ENCODE data around the gene TSC2.

TSC2 gene

DNA sequence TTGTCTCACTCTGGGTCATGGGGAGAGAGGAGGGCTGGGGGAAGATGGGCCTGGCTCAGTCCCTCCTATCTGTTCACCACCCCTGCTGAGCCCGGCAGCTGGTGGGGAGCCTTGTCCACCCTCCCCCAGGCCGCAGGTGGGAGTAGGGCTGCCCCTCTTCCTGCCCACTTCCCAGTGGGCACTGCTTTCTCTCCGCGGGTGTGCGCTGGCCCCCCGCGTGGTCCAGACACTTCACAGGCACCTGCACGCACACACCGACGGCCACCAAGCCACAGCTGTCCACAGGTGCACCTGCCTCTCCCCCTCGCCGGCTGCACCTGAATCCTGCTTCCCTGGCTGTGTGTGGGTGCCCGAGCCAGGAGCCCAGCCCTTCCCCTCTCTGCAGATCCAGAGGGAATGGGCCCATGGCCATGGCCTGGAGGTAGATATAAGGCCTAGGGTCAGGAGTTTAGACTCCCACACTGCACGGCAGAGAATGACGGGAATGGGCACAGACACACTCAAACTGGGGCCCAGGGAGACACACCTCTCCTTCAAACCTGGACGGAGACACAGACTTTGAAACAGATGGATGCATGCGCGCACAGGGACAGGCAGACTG is 19.1 kb upstream of the TSC2 start:
- Histone ChIP-seq H3K36me3 (replicated peaks; ENCODE audit: low read depth, low read length) (no peaks in the 10 kb centered on the region), H3K4me1 (ENCODE audit: low read length) (peaks cover 10% of the 10 kb centered on the region), H3K27ac (ENCODE audit: low read length) (no peak overlapping the region), H3K9me3 (ENCODE audit: insufficient read depth, low read length) (no peaks in the 10 kb centered on the region), H3K4me3 (ENCODE audit: low read length) (no peak overlapping the region), H3K27me3 (ENCODE audit: low read depth, low read length) (peaks cover 28% of the 10 kb centered on the region), H3K79me2 (ENCODE audit: low read length) (no peaks in the 10 kb centered on the region), H3K9ac (ENCODE audit: low read length) (no peak overlapping the region), H4K20me1 (ENCODE audit: insufficient read depth, low read length) (no peaks in the 10 kb centered on the region), H3K4me2 (ENCODE audit: low read length) (no peak overlapping the region), H2AFZ (ENCODE audit: low read depth, low read length) (no peak overlapping the region)
- no peak for TF ChIP-seq CTCF (IDR thresholded peaks at IDR 0.05; ENCODE audit: low read depth, low read length)

DNA sequence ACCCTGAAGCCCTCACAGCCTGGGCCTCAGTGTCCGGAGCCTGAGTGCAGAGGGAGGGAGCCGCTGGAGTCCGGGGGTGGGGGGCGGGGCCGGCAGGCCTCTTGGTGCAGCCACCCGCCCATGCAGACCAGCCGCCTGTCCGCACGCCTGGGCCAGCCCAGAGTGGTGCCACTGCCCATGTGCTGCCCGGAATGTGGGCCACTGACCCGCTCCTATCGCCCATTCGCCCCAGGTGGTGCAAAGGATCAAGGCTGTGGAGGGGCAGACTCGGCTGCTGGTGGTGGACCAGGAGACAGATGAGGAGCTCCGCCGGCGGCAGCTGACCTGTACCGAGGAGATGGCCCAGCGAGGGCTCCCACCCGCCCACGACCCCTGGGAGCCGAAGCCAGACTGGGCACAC is 18.4 kb upstream of the TSC2 start:
- Histone ChIP-seq H3K27ac (ENCODE audit: low read length) (no peak overlapping the region), H3K27me3 (ENCODE audit: low read depth, low read length) (peaks cover 28% of the 10 kb centered on the region), H3K4me1 (ENCODE audit: low read length) (peaks cover 9% of the 10 kb centered on the region), H3K79me2 (ENCODE audit: low read length) (no peaks in the 10 kb centered on the region), H3K4me3 (ENCODE audit: low read length) (no peak overlapping the region), H4K20me1 (ENCODE audit: insufficient read depth, low read length) (no peaks in the 10 kb centered on the region), H3K9ac (ENCODE audit: low read length) (no peak overlapping the region), H3K36me3 (replicated peaks; ENCODE audit: low read depth, low read length) (no peaks in the 10 kb centered on the region), H2AFZ (ENCODE audit: low read depth, low read length) (no peak overlapping the region), H3K4me2 (ENCODE audit: low read length) (no peak overlapping the region), H3K9me3 (ENCODE audit: insufficient read depth, low read length) (no peaks in the 10 kb centered on the region)
- TF ChIP-seq EZH2phosphoT487 (IDR thresholded peaks at IDR 0.05; ENCODE audit: low read depth): no peak
- TF ChIP-seq CTCF (IDR thresholded peaks at IDR 0.05; ENCODE audit: low read depth, low read length): no peak

GRCh38 chr16:2030036-2030435 is 17.7 kb upstream of the TSC2 start:
- Histone ChIP-seq H3K4me1 (ENCODE audit: low read length) (peaks cover 9% of the 10 kb centered on the region), H4K20me1 (ENCODE audit: insufficient read depth, low read length) (no peaks in the 10 kb centered on the region), H2AFZ (ENCODE audit: low read depth, low read length) (no peak overlapping the region), H3K9me3 (ENCODE audit: insufficient read depth, low read length) (no peaks in the 10 kb centered on the region), H3K79me2 (ENCODE audit: low read length) (no peaks in the 10 kb centered on the region), H3K4me3 (ENCODE audit: low read length) (no peak overlapping the region), H3K36me3 (replicated peaks; ENCODE audit: low read depth, low read length) (no peaks in the 10 kb centered on the region), H3K27me3 (ENCODE audit: low read depth, low read length) (peaks cover 28% of the 10 kb centered on the region), H3K27ac (ENCODE audit: low read length) (no peak overlapping the region), H3K4me2 (ENCODE audit: low read length) (no peak overlapping the region), H3K9ac (ENCODE audit: low read length) (no peak overlapping the region)
- TF ChIP-seq EZH2phosphoT487 (IDR thresholded peaks at IDR 0.05; ENCODE audit: low read depth): no peak
- TF ChIP-seq CTCF (IDR thresholded peaks at IDR 0.05; ENCODE audit: low read depth, low read length): no peak

- H4K20me1 ChIP-seq (ENCODE audit: insufficient read depth, low read length): no peaks in the 10 kb centered on the region
- TF ChIP-seq EZH2phosphoT487 (IDR thresholded peaks at IDR 0.05; ENCODE audit: low read depth) (no peak), CTCF (IDR thresholded peaks at IDR 0.05; ENCODE audit: low read depth, low read length) (no peak)
- H2AFZ ChIP-seq (ENCODE audit: low read depth, low read length): no peak overlapping the region
- no peak overlapping the region for H3K4me2 ChIP-seq (ENCODE audit: low read length)
- no peaks in the 10 kb centered on the region for H3K9me3 ChIP-seq (ENCODE audit: insufficient read depth, low read length)
- H3K36me3 ChIP-seq (replicated peaks; ENCODE audit: low read depth, low read length): no peaks in the 10 kb centered on the region
- H3K79me2 ChIP-seq (ENCODE audit: low read length): no peaks in the 10 kb centered on the region
- H3K9ac ChIP-seq (ENCODE audit: low read length): no peak overlapping the region
- H3K27ac ChIP-seq (ENCODE audit: low read length): no peak overlapping the region
- H3K4me1 ChIP-seq (ENCODE audit: low read length): peaks cover 9% of the 10 kb centered on the region
- H3K27me3 ChIP-seq (ENCODE audit: low read depth, low read length): peaks cover 24% of the 10 kb centered on the region
- H3K4me3 ChIP-seq (ENCODE audit: low read length): no peak overlapping the region
These were observed 16.7 kb upstream of the TSC2 start for GRCh38 chr16:2031081-2031577.

Data from OCI-LY3 (cell line).